Heart right ventricle (tissue), 16 donors: ENCODE results near the gene KANSL1. TPM values are rescaled to one million over a fixed set of nuclear protein-coding genes. Genes with fewer than 3 reads are reported as not detected.
"Not testable (repeated sequence)": the region's sequence is repeated elsewhere in the genome, so short reads cannot be mapped to it uniquely, and the experiment has no call there.

Source experiments
- ATAC-seq, 8 donors: fragments of 200-7000 bp; cut with Tn5 transposase; one replicate each; pipeline ENCODE4 v1.9.1; 2020; ENCODE audit warnings: mild to moderate bottlenecking in 8 of 8, moderate library complexity in 8 of 8, moderate number of reproducible peaks in 1 of 8
- DNase-seq, 2 donors: peaks; one replicate each; pipeline ENCODE4 v3.0.0-alpha.2; 2020
- H3K27ac ChIP-seq, 10 donors: fragments of 200-600 bp; sonication (generic) in 2 of 10; one replicate each; pipeline versions ENCODE4 v1.5.0 to v1.8.0; 2020 to 2022; ENCODE audit warnings: mild to moderate bottlenecking in 3 of 10
- H3K27me3 ChIP-seq, 7 donors: fragments of 200-600 bp; one replicate each; pipeline ENCODE4 v1.8.0; 2021 to 2022; ENCODE audit warnings: mild to moderate bottlenecking in 2 of 7
- H3K36me3 ChIP-seq, 9 donors: fragments of 200-600 bp; sonication (generic) in 1 of 9; one replicate each; pipeline versions ENCODE4 v1.5.0 to v1.8.0; 2020 to 2022; ENCODE audit warnings: mild to moderate bottlenecking in 2 of 9
- H3K4me1 ChIP-seq, 9 donors: fragments of 200-600 bp; sonication (generic) in 1 of 9; one replicate each; pipeline versions ENCODE4 v1.5.0 to v1.8.0; 2020 to 2022; ENCODE audit warnings: mild to moderate bottlenecking in 4 of 9
- H3K4me3 ChIP-seq, 10 donors: fragments of 200-600 bp; sonication (generic) in 2 of 10; one replicate each; pipeline versions ENCODE4 v1.5.0 to v1.8.0; 2020 to 2022; ENCODE audit warnings: mild to moderate bottlenecking in 7 of 10, moderate library complexity in 2 of 10
- H3K9me3 ChIP-seq, 11 donors: fragments of 200-600 bp in 10 of 11; sonication (generic) in 2 of 11; one replicate each; pipeline versions ENCODE4 v1.5.0 to v1.8.0; 2013 to 2022; ENCODE audit warnings: mild to moderate bottlenecking in 2 of 11, control low read depth in 1 of 11, moderate library complexity in 1 of 11
- WGBS, 2 donors: extraction: QIAGEN DNeasy Blood & Tissue Kit; methylation state at CpG; one replicate each; pipeline ENCODE4 v1.1.7; 2013; ENCODE audit warnings: inconsistent platforms in 1 of 2; 5-methylcytosine and 5-hydroxymethylcytosine counted together
- intact Hi-C, 10 donors: fragments of 100-400 bp; cut with DNase I; formaldehyde crosslinking; loops; one replicate each; pipeline versions ENCODE4 v1.11.1 to v1.14.2; 2022
- polyA plus RNA-seq, 2 donors: library from polyadenylated mRNA; stranded (reverse); fragments of 200-250 nt; gene quantifications; one replicate each; pipeline ENCODE4 v1.2.3, GENCODE V29; 2013
- total RNA-seq, 10 donors: library from RNA; stranded (reverse); fragmentation: NEBNext Ultra II Directional in 3 of 10; extraction: Animal tissue kit (Norgen Biotek cat#: 25700) in 3 of 10; gene quantifications; one replicate each; pipeline versions ENCODE4 v1.2.1 to v1.2.4, GENCODE V29; 2021 to 2023
- TF ChIP-seq, protein P1 (sequence below), 9 donors: fragments of 200-600 bp; sonication (generic) in 2 of 9; IDR thresholded peaks; one replicate each; pipeline versions ENCODE4 v1.5.0 to v1.8.0; 2021 to 2022; ENCODE audit warnings: antibody characterized with exemption in 9 of 9, mild to moderate bottlenecking in 5 of 9, moderate library complexity in 1 of 9
- donor health status: Arrhythmogenic right ventricular cardiomyopathy.
- donor health status: ischemic (EF 13 %, LVEDD 7.1; RV severe dilation, severe dysfunction).
- donor health status: healthy with polysubstance abuse.
- donor health status: DM: no; HTN: yes; CAD: no.
- donor health status: DM: no; HTN: no; CAD: no.
- donor health status: ischemic (EF 25% LVEDD 6.9; RV normal size, moderate dysfunction).
- donor health status: ischemic (EF 25% LVEDD 5.7; RV mildly dilated, moderate dysfunction).
- donor health status: healthy.
- donor health status: DM: yes; HTN: yes; CAD: no.
- donor health status: Ischemic cardiomyopathy.
- donor health status: ischemic (EF 35%, LVEDD 5.7; RV mildly dilated, moderate dysfunction).
- donor health status: nonischemic (EF 11% LVEDD 7.7; RV severe dilation, severe dysfunction).
- donor health status: DM: yes; HTN: yes; CAD: no.
- donor health status: PGD.
- donor health status: ischemic (EF 29% LVEDD 5.4; RV normal size, mild dysfunction).
- donor health status: nonischemic (EF 23%, LVEDD 6.1; RV moderate dilation, normal function).

KANSL1 gene
- total and polyA plus RNA-seq, 12 donors = 8.2 to 52.5 (median 41.1) TPM

DNA sequence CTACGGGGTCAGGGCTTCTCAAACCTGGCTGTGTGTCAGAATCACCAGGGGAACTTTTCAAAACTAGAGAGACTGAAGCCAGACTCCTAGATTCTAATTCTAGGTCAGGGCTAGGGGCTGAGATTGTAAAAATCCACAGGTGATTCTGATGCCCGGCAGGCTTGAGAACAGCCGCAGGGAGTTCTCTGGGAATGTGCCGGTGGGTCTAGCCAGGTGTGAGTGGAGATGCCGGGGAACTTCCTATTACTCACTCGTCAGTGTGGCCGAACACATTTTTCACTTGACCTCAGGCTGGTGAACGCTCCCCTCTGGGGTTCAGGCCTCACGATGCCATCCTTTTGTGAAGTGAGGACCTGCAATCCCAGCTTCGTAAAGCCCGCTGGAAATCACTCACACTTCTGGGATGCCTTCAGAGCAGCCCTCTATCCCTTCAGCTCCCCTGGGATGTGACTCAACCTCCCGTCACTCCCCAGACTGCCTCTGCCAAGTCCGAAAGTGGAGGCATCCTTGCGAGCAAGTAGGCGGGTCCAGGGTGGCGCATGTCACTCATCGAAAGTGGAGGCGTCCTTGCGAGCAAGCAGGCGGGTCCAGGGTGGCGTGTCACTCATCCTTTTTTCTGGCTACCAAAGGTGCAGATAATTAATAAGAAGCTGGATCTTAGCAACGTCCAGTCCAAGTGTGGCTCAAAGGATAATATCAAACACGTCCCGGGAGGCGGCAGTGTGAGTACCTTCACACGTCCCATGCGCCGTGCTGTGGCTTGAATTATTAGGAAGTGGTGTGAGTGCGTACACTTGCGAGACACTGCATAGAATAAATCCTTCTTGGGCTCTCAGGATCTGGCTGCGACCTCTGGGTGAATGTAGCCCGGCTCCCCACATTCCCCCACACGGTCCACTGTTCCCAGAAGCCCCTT is 183.3 kb downstream of the KANSL1 start:
- peak in 2 of 8 donors; percentile 11 to 65 for ATAC-seq
- TF ChIP-seq, protein P1, sequence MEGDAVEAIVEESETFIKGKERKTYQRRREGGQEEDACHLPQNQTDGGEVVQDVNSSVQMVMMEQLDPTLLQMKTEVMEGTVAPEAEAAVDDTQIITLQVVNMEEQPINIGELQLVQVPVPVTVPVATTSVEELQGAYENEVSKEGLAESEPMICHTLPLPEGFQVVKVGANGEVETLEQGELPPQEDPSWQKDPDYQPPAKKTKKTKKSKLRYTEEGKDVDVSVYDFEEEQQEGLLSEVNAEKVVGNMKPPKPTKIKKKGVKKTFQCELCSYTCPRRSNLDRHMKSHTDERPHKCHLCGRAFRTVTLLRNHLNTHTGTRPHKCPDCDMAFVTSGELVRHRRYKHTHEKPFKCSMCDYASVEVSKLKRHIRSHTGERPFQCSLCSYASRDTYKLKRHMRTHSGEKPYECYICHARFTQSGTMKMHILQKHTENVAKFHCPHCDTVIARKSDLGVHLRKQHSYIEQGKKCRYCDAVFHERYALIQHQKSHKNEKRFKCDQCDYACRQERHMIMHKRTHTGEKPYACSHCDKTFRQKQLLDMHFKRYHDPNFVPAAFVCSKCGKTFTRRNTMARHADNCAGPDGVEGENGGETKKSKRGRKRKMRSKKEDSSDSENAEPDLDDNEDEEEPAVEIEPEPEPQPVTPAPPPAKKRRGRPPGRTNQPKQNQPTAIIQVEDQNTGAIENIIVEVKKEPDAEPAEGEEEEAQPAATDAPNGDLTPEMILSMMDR (IDR thresholded peaks at IDR 0.05) = no peak
- no peaks in the 10 kb centered on the region for H3K9me3 ChIP-seq
- DNase-seq = no peak
- H3K27me3 ChIP-seq = no peaks in the 10 kb centered on the region
- no peak overlapping the region for H3K4me3 ChIP-seq
- H3K4me1 ChIP-seq = peaks cover 0 to 8% (median 0%) of the 10 kb centered on the region in 9 donors
- WGBS, 2 donors = 77 to 84% methylated on average over 33 of the region's 33 CpGs
- intact Hi-C loops = loop anchor here in 2 of 10 donors (5.0 to 10.0 kb wide), 2 partner anchors 275 to 737 kb away; no protein-coding TSS in a partner anchor
- H3K36me3 ChIP-seq = no peaks in the 10 kb centered on the region
- H3K27ac ChIP-seq = no peak overlapping the region

DNA sequence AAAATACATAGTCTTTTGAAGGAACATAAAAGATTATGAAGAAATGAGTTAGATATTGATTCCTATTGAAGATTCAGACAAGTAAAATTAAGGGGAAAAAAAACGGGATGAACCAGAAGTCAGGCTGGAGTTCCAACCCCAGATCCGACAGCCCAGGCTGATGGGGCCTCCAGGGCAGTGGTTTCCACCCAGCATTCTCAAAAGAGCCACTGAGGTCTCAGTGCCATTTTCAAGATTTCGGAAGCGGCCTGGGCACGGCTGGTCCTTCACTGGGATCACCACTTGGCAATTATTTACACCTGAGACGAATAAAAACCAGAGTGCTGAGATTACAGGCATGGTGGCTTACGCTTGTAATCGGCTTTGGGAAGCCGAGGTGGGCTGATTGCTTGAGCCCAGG is 184.6 kb downstream of the KANSL1 start:
- WGBS, 2 donors = 91 to 95% methylated on average over 9 of the region's 9 CpGs
- Histone ChIP-seq H3K9me3 (no peaks in the 10 kb centered on the region), H3K27me3 (no peaks in the 10 kb centered on the region), H3K36me3 (no peaks in the 10 kb centered on the region), H3K4me3 (no peak overlapping the region), H3K27ac (no peak overlapping the region), H3K4me1 (peaks cover 0 to 10% (median 0%) of the 10 kb centered on the region in 9 donors)
- TF ChIP-seq, protein P1 (IDR thresholded peaks at IDR 0.05) = no peak
- DNase-seq (no peak), ATAC-seq (no peak)
- intact Hi-C loops = loop anchor here in 2 of 10 donors (5.0 to 10.0 kb wide), 2 partner anchors 276 to 739 kb away; no protein-coding TSS in a partner anchor

DNA sequence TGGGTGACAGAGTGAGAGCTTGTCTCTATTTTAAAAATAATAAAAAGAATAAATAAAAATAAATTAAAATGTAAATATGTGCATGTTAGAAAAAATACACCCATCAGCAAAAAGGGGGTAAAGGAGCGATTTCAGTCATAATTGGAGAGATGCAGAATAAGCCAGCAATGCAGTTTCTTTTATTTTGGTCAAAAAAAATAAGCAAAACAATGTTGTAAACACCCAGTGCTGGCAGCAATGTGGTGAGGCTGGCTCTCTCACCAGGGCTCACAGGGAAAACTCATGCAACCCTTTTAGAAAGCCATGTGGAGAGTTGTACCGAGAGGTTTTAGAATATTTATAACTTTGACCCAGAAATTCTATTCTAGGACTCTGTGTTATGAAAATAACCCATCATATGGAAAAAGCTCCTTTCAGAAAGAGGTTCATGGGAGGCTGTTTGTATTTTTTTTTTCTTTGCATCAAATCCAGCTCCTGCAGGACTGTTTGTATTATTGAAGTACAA is 185.7 kb downstream of the KANSL1 start:
- TF ChIP-seq, protein P1 (IDR thresholded peaks at IDR 0.05) = no peak
- Histone ChIP-seq H3K4me1 (peaks cover 0 to 15% (median 0%) of the 10 kb centered on the region in 9 donors), H3K27ac (no peak overlapping the region), H3K4me3 (no peak overlapping the region), H3K36me3 (no peaks in the 10 kb centered on the region), H3K9me3 (no peaks in the 10 kb centered on the region), H3K27me3 (no peaks in the 10 kb centered on the region)
- ATAC-seq = no peak
- intact Hi-C loops = loop anchor here in 2 of 10 donors (5.0 to 10.0 kb wide), 2 partner anchors 277 to 740 kb away; no protein-coding TSS in a partner anchor
- no peak for DNase-seq
- 58 to 64% methylated on average over 2 of the region's 2 CpGs for WGBS, 2 donors

DNA sequence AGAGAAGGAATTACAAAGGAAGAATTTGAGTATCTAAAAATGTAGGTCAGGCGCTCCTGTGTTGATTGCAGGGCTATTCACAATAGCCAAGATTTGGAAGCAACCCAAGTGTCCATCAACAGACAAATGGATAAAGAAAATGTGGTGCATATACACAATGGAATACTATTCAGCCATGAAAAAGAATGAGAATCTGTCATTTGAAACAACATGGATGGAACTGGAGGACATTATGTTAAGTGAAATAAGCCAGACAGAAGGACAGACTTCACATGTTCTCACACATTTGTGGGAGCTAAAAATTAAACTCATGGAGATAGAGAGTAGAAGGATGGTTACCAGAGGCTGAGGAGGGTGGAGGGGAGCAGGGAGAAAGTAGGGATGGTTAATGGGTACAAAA is 187.1 kb downstream of the KANSL1 start:
- ATAC-seq, H3K36me3 ChIP-seq, H3K27me3 ChIP-seq, H3K4me3 ChIP-seq, H3K27ac ChIP-seq, DNase-seq, H3K9me3 ChIP-seq: not testable (repeated sequence)
- WGBS, 2 donors = 96 to 97% methylated on average over 1 of the region's 1 CpG
- peaks cover 0 to 15% (median 0%) of the 10 kb centered on the region in 9 donors for H3K4me1 ChIP-seq
- intact Hi-C loops = loop anchor here in 2 of 10 donors (5.0 to 10.0 kb wide), 2 partner anchors 279 to 741 kb away; no protein-coding TSS in a partner anchor
